Measurements from ENCODE around the gene HERPUD1.
A peak's percentile ranks its signal among the peaks of the same experiment; 100 is the strongest.
"Not testable (repeated sequence)": the region's sequence is repeated elsewhere in the genome, so short reads cannot be mapped to it uniquely, and the experiment has no call there.

Gene HERPUD1, protein sequence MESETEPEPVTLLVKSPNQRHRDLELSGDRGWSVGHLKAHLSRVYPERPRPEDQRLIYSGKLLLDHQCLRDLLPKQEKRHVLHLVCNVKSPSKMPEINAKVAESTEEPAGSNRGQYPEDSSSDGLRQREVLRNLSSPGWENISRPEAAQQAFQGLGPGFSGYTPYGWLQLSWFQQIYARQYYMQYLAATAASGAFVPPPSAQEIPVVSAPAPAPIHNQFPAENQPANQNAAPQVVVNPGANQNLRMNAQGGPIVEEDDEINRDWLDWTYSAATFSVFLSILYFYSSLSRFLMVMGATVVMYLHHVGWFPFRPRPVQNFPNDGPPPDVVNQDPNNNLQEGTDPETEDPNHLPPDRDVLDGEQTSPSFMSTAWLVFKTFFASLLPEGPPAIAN

DNA sequence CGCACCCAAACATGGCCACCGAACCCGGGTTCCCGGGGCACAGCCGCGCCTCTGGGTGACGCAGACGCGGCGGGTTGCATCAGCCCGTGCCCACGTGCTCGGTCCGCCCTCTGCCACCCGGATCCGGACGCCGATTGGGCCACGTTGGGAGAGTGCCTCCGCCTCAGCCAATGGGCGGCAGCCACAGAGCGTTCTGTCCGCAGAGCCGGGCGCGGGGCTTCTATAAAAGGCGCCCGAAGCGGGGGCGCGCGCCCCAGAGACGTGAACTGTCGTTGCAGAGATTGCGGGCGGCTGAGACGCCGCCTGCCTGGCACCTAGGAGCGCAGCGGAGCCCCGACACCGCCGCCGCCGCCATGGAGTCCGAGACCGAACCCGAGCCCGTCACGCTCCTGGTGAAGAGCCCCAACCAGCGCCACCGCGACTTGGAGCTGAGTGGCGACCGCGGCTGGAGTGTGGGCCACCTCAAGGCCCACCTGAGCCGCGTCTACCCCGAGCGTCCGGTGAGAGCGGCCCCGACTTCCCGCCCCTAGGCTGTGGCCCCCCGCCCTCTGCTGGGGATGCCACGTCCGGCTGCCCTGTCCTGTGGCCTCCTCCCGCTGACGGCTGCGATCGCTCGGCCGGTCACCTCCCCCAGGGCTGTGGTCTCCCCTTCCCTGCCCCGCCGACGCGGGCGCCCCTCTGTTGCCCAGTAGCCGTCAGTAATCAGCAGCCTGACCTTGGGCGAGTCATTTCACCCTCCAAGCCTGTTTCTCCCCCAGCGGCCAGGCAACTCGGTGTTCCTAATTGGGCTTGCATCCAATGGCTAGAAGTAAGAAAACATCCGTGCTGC lies at the start of gene HERPUD1:
HERPUD1 (plus strand) TSS at position 251 of the 829 bp plus-strand sequence; CDS start at position 354, 103 bp downstream.
- FAIRE-seq = peak; percentile 45

DNA sequence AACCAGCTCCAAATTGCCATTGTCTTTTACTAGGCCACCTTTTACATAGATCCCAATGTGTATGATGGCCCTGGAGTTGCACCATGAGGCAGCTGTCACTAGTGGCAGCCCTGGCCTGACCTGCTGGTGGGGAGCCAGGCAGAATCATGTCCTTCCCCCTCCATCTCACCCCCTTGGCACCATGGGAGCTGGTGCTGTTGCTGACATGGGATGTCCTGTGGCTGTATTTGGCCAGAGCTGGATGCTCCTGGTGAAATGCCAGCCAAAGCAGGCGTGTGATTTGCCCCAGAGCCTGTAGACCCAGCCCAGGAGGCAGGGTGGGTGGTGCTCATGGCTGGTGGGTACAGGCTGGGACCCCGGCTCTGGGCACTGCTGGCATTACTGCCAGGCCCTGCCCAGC lies 48.4 kb upstream of the HERPUD1 start:
- FAIRE-seq = no peak

DNA sequence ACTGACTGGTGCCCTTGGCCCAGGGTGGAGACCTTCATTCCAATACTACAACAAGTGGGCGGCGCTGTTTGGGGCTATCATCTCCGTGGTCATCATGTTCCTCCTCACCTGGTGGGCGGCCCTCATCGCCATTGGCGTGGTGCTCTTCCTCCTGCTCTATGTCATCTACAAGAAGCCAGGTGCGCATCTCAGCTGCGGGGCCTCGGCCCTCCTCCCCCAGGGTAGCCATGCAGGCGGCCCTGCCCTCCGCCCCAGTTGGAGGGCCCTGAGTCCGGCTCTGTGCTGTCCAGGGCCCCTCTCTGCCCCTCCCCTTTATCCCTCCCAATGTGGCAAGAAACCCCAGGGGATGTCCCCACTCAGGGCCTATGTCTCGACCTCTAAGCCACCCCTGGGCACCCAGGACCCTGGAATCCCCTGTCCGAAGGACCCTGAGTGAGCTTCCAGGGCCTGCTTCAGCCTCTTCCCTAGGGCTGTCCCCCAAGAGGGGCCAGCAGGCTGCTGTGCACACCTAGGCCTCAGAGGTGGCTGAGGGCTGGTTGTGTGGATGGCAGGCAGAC lies 47.8 kb upstream of the HERPUD1 start:
- no peak for FAIRE-seq

DNA sequence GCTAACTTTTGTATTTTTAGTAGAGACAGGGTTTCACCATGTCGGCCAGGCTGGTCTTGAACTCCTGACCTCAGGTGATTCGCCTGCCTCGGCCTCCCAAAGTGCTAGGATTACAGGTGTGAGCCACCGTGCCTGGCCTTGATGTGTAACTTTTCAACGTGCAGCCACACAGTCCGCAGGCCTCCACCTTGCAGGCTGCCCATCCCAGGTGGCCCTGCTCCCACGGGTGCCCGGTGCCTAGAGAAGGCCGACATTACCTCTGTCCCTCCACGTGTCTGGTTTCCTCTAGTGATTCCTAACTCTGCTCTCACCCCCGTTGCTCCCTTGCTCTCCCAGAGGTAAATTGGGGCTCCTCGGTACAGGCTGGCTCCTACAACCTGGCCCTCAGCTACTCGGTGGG lies 47.0 kb upstream of the HERPUD1 start:
- not testable (repeated sequence) for FAIRE-seq

DNA sequence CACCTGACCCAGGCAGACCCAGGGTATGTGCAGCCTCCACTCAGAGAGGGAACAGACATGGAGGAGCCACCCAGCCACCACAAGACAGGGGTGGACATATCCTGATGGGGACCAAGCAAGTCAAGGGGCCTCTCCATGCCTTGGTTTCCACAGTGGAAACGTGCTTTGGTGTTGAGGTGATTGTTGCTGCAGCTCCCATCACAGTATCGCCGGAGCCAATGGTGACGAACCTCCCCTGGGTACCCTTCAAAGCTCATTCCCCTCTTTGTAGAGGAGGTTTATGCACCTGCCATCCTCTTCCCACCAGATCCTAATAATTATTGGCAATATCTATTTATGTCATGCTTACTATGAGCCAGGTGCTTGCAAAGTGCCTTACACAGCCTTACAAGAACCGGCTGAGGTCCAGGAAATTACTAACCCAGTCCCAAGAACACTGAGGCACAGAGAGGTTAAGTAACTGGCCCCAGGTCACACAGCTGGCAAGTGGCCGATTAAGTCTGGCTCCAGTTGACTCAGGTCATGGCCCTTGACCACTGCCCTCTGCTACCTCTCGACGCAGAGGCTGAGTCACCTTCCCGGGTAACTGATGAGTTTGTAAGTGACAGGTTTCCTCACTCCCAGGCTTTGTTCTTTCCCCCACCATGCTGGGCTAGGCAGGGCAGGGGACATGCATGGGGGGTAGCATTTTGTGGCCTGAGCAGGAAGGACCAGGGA lies 46.3 kb upstream of the HERPUD1 start:
- FAIRE-seq = no peak

DNA sequence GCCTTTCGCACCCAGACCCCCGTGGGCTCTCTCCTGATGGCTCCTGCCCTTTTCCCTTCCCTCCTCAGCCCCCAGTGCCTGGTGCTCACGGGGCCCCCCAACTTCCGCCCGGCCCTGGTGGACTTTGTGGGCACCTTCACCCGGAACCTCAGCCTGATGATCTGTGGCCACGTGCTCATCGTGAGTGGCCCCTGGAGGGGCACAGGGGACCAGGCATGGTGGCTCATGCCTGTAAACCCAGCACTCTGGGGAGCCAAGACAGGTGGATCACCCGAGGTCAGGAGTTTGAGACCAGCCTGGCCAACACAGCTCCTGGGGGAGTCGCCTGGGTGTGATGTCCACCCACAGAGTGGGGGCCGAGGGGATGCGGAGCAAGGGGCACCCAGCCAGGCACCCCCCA lies 45.6 kb upstream of the HERPUD1 start:
- no peak for FAIRE-seq

DNA sequence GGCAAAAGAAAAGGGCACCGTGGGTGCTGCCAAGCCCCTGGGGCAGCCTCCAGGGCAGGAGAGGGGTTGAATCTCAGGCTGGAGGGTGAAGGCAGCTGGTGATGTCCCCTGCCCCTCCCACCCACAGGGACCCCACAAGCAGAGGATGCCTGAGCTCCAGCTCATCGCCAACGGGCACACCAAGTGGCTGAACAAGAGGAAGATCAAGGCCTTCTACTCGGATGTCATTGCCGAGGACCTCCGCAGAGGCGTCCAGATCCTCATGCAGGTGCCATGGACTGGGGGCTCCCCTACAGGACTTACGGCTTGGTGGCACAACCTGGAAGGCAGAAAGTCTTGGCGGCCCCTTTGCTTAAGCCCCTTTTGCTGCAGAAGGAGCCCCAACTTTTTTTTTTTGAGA lies 45.1 kb upstream of the HERPUD1 start:
- FAIRE-seq = no peak

DNA sequence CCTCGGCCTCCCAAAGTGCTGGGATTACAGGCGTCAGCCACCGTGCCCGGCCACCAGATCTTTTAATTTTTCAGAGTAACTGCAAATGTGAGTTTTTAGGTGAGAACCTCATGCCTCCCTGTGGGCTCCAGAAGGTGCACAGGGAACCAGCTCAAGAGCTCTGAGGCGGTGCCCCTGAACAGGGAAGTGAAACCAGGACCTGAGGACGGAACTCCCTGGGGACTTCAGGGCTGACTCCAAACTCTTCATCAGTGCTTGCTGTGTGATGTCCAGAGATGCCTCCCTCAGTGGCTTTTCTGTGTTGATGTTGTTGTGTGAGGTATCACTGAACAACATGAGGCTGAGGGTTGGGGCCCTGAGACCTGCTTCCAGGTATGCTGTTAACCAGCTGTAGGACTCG lies 43.1 kb upstream of the HERPUD1 start:
- no peak for FAIRE-seq

DNA sequence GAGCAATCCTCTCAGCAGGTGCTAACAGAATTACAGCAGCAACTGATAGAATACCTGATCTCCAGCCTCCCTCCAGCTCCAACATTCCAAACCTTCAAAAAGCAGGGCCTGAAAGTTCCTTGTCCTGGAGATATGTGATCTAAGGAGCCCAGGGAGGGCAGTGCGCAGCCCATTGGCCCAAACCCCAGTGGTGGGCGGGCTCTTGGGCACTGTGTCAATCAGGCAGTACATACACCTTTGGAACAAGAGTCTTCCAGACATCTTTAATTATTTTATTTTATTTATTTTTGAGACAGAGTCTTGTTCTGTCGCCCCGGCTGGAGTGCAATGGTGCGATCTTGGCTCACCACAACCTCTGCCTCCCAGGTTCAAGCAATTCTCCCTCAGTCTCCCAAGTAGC lies 42.7 kb upstream of the HERPUD1 start:
- no peak for FAIRE-seq

DNA sequence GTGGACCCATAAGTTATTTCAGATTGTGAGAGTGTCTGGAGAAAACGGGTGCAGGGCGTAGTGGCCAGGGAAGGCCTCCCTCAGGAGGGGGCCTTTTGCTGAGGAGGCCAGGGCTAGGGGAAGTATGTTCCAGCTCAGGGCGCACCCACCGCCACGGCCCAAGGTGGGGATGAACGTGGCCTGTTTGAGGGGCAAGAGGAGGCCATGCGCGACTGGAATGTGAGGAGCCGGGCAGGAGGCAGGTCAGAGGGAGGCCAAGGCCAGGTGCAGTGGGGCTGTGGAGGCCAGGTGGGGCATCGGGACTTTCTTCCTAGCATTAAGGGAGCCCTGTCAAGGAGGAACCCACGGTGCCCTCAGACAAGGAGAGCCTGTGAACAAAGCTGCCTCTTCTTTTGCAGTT lies 40.3 kb upstream of the HERPUD1 start:
- no peak for FAIRE-seq

DNA sequence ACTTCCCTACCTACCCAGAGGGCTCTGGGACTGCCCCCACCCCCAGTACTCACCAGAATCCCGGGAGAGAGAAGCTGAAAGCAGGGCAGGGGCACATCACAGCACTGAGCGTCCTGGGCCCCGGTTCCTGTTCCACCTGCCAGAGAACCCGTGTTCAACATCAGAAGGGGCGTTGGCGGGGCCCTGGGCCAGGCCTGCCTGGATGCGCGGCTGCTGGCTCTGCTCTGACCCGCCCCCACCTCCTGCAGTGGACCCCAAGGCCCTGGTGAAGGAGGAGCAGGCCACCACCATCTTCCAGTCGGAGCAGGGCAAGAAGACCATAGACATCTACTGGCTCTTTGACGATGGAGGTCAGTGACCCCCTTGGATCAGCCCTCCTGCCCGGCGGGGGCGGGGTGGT lies 39.2 kb upstream of the HERPUD1 start:
- no peak for FAIRE-seq

DNA sequence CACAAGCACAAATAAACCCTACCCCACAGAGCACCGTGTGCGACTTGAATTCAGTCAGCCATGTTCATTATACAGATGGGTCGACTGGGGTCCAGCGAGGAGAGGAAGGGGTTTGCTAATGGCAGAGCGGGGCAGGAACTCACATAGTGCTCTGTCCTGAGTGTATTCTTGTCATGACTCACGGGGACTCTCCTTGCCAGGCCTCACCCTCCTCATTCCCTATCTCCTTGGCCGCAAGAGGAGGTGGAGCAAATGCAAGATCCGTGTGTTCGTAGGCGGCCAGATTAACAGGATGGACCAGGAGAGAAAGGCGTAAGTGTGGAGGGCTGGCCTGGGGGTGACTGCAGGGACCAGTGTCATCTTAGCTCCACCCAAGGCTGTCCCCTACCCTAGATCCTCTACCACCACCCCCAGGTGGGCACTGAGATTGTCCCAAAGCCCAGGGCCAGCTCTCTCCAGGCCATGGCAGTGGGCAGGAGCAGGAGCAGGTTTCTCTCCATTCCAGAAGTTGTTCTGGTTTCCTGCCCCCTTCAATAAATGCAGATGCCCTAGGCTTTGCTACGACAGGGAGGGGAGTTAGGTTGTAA lies 37.5 kb upstream of the HERPUD1 start:
- no peak for FAIRE-seq

DNA sequence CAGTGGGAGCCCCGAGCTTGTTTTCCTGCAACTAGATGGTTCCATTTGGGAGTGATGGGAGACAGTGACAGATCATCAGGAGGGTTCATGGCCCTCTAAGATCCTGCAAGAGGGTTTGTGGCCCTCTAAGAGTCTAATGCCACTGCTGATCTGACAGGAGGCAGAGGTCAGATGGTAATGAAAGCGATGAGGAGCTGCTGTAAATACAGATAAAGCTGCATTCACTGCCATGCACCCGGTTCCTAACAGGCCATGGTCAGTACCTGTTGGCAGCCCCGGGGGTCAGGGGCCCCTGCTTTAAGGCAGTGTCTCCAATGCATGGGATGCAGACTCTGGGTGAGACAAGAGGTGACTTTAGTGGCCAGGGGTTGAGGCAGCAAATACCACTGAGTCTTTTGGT lies 36.1 kb upstream of the HERPUD1 start:
- no peak for FAIRE-seq

DNA sequence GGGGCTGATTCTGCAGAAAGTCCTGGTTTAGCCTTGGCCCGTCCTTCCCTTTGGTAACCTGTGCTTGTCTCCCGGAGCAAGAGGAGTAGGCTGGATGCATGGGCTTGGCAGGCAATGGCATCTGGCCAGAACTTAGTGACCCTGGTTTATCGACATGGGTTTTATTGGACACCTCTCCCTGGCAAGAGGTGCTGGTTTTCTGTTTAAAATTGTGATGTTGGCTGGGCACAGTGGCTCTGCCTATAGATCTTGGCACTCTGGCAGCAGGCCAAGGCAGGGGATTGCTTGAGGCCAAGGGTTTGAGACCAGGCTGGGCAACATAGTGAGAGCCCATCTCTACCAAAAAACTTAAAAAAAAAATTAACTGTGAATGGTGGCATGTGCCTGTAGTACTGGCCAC lies 35.7 kb upstream of the HERPUD1 start:
- FAIRE-seq = no peak

DNA sequence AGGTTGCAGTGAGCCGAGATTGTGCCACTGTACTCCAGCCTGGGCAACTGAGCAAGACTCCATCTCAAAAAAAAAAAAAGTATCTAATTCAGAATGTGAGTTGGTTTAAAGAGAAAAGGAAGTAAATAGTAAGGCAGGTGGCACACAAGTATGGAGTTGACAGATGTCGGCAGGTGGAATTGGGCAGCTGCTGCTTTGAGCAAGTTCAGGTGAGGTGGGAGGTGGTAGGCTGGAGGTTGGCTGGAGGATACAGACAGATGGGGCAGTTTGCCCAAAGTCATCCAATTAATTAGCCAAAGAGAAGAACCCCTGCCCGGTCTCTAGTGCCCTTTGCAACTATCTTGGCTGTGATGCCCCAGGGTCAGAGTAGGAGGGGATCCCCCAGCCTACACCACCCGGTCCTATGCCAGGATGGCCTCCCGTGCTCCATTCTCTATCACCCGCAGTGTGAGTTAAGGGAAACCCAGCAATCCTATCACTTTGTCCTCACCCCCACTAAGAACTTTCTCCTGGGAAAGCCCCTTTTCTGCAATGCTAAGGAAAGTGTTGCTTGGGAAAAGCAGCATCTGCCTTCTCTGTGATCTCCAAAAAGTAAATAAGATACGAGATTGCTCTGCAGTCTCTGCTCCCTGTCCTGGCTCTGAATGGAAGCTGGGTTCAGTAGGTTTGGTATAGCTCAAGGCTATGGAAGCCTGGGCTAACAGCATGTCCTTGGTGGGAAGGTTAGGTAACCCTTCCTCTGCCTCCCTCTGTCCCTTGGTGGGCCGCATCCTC lies 34.7 kb upstream of the HERPUD1 start:
- FAIRE-seq = no peak

DNA sequence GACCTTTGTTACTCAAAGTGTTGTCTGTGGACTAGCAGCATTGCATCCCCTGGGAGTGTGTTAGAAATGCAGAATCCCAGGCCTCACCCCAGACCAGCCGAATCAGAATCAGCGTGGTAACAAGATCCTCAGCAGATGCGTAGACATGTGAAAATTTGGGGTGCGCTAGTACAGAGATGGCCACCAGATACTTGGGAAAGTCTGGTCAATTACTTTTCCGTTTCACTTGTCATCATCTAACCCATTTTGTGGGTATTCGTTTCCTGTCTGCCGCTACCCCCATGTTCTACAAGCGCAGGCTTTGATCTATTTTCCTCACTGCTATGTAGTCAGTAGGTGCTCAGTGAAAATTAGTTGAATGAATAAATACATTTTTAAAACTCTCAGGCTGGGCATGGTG lies 33.1 kb upstream of the HERPUD1 start:
- no peak for FAIRE-seq

DNA sequence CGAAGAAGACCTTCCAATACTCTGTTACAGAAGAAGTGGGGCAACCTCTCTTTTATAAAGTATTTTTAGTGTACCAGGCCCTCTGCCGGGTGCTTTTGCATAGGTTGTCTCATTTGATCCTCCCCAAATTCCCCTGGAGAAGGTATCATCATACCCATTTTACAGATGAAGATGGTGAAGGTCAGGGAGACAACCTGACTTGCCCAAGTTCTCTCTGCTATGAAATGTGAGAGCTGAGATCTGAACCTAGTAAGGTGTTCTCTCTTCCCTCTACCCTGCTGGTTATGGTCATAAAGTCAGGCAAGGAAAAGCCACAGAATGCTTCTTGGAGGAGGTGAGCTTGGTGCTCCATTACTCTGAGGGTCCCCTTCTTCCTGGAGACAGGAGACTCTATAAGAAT lies 28.1 kb upstream of the HERPUD1 start:
- FAIRE-seq = no peak

DNA sequence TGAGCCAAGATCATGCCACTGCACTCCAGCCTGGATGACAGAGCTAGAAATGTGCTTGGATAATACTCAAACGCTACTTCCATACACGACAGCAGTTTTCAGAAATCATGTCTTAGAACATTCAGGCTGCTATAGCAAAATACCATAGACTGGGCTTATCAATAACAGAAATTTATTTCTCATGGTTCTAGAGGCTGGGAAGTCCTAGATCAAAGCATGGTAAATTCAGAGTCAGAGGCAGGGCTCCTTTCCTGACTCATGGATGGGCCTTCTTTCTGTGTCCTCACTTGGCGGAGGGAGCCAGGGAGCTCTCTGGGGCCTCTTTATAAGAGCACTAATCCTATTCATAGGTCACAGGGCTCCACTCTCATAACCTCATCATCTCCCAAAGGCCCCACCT lies 24.5 kb upstream of the HERPUD1 start:
- FAIRE-seq = no peak

DNA sequence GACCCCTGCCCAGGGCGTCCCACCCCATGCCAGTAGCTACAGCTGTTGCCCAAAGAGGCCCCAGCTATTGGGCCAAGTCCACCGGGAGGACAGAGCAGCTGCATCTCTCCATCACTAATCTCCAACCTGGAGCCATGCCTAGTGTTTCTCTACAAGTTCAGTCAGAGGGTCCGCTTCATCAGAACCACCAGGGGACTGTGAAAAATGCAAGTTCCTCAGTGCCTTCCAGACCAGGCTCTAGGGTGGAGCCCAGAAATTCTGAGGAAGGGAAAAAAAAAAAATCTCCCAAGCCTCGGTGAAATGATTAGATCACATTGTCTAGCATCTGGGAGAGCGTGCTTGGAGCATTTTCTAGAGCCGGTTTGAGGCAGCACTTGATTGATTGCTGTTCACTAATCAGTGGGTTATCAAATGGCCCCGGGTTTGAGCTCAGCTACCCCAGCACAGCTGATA lies 22.4 kb upstream of the HERPUD1 start:
- no peak for FAIRE-seq

DNA sequence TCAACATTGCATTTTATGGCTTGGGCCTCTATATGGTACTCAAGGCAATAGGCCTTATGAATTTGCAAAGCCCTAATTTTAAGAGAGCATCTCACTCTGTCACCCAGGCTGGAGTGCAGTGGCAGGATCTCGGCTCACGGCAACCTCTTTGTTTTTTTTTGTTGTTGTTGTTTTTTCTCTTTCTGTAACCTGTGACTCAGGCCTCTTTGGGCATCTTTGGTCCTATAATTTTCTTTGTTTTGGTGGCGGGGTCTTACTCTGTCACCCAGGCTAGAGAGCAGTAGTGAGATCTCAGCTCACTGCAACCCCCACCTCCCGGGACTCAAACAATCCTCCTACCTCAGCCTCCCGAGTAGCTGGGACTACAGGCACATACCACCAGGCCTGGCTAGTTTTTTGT lies 21.8 kb upstream of the HERPUD1 start:
- no peak for FAIRE-seq

DNA sequence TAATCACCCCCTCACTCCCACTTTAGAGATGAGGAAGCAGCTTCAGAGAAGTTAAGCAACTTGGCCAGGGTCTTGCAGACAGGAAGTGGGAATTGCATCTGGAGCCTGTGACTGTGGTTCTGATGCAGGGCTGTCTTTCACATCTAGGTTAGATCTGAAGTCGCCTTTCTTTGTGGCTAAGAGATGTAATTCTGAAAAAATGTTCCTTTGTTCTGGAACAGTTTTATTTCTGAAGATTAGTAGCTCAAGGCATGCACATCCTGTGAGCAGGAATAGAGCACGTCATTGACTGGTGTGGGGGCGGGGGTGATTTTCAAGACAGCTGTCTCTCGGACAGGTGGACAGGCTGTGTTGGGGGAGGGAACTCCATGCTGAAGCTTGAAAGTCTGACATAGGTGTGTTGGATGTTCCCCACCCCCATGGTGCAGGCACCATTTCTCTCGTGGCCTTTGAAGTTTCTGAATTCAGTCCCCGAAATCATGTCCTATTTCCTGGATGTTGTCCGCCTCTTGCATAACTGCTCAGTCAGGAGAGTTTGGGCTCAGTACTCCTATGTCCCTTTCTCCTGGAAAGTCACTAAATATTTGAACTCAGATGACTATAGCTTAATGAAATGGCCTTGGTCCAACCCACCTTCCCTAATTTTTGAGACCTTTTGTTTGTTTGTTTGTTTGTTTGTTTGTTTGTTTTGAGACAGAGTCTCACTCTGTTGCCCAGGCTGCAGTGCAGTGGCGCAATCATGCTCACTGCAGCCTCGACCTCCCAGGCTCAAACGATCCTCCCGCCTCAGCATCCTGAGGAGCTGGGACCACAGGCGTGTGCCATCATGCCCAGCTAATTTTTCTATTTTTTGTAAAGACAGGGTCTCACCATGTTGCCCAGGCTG lies 21.0 kb upstream of the HERPUD1 start:
- FAIRE-seq = no peak

Measured in TTC549 (cell line).